Measurements from ENCODE around the gene PACSIN3.
"Not testable (repeated sequence)": the region's sequence is repeated elsewhere in the genome, so short reads cannot be mapped to it uniquely, and the experiment has no call there.

DNA sequence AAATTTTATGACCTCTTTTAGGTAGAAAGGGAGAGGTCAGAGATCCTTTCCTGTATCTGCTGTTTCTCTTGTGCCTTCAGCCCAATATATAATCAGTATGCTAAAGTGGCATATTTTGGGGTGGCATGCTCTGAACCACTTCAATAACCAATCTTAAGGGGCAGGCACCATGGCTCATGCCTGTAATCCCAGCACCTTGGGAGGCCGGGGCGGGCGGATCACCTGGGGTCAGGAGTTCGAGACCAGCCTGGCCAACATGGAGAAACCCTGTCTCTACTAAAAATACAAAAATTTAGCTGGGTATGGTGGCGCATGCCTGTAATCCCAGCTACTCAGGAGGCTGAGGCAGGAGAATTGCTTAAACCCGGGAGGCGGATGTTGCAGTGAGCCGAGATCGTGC, 11.9 kb upstream of the PACSIN3 start:
- TF ChIP-seq, protein P1, sequence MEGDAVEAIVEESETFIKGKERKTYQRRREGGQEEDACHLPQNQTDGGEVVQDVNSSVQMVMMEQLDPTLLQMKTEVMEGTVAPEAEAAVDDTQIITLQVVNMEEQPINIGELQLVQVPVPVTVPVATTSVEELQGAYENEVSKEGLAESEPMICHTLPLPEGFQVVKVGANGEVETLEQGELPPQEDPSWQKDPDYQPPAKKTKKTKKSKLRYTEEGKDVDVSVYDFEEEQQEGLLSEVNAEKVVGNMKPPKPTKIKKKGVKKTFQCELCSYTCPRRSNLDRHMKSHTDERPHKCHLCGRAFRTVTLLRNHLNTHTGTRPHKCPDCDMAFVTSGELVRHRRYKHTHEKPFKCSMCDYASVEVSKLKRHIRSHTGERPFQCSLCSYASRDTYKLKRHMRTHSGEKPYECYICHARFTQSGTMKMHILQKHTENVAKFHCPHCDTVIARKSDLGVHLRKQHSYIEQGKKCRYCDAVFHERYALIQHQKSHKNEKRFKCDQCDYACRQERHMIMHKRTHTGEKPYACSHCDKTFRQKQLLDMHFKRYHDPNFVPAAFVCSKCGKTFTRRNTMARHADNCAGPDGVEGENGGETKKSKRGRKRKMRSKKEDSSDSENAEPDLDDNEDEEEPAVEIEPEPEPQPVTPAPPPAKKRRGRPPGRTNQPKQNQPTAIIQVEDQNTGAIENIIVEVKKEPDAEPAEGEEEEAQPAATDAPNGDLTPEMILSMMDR (conservative IDR thresholded peaks at IDR 0.05 in 1 of 2, IDR thresholded peaks at IDR 0.05 in 1 of 2; ENCODE audit: low read depth in 1 of 2, low read length in 2 of 2): not testable (repeated sequence)
- not testable (repeated sequence) for TF ChIP-seq EZH2 (IDR thresholded peaks at IDR 0.05; ENCODE audit: low read length, missing control alignments)
